ENCODE results near the gene MBD6. TPM values are rescaled to one million over a fixed set of nuclear protein-coding genes. Genes with fewer than 3 reads are reported as not detected.

The MBD6 gene
- total RNA-seq, 1 experiment from 2014 or later, result 140 TPM

GRCh38 chr12:57574795-57575194 lies 52.2 kb downstream of the MBD6 start:
- Histone ChIP-seq H3K36me3 (ENCODE audit: insufficient read depth, low read length, poor library complexity, severe bottlenecking) (no peaks in the 10 kb centered on the region), H3K4me3 (ENCODE audit: low read depth, low read length, poor library complexity, severe bottlenecking) (no peak overlapping the region), H3K4me1 (ENCODE audit: insufficient read depth, low read length, poor library complexity, severe bottlenecking) (no peaks in the 10 kb centered on the region), H3K9me3 (ENCODE audit: low read depth, low read length, poor library complexity, severe bottlenecking) (no peaks in the 10 kb centered on the region), H3K27me3 (replicated peaks; ENCODE audit: insufficient read depth, low read depth, low read length, poor library complexity) (no peaks in the 10 kb centered on the region), H3K27ac (ENCODE audit: low read depth, low read length, poor library complexity, severe bottlenecking) (no peak overlapping the region)
- POLR2A ChIA-PET (ENCODE audit: low non-redundant PET), result no interaction called here
- CTCF ChIA-PET, result interaction anchor here (1.1 kb wide), 1 partner anchor 9 kb away, joined by 3 read pairs; no protein-coding TSS in a partner anchor
- intact Hi-C loops (cut with micrococcal nuclease; ENCODE audit: unreplicated experiment), result no loop called here
- BruUV-seq (replicated peaks), result no TSS peak
- TF ChIP-seq, protein P1, sequence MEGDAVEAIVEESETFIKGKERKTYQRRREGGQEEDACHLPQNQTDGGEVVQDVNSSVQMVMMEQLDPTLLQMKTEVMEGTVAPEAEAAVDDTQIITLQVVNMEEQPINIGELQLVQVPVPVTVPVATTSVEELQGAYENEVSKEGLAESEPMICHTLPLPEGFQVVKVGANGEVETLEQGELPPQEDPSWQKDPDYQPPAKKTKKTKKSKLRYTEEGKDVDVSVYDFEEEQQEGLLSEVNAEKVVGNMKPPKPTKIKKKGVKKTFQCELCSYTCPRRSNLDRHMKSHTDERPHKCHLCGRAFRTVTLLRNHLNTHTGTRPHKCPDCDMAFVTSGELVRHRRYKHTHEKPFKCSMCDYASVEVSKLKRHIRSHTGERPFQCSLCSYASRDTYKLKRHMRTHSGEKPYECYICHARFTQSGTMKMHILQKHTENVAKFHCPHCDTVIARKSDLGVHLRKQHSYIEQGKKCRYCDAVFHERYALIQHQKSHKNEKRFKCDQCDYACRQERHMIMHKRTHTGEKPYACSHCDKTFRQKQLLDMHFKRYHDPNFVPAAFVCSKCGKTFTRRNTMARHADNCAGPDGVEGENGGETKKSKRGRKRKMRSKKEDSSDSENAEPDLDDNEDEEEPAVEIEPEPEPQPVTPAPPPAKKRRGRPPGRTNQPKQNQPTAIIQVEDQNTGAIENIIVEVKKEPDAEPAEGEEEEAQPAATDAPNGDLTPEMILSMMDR (conservative IDR thresholded peaks at IDR 0.05; ENCODE audit: low read depth, low read length), result no peak
- no peak for TF ChIP-seq EZH2 (IDR thresholded peaks at IDR 0.05; ENCODE audit: borderline replicate concordance, low read depth, low read length, poor library complexity, severe bottlenecking)
- no peak for DNase-seq (ENCODE audit: low spot score)

GRCh38 chr12:57575771-57576612 lies 53.4 kb downstream of the MBD6 start:
- H3K4me1 ChIP-seq (ENCODE audit: insufficient read depth, low read length, poor library complexity, severe bottlenecking), result no peaks in the 10 kb centered on the region
- H3K9me3 ChIP-seq (ENCODE audit: low read depth, low read length, poor library complexity, severe bottlenecking), result no peaks in the 10 kb centered on the region
- TF ChIP-seq, protein P1 (conservative IDR thresholded peaks at IDR 0.05; ENCODE audit: low read depth, low read length), result no peak
- no peak for TF ChIP-seq EZH2 (IDR thresholded peaks at IDR 0.05; ENCODE audit: borderline replicate concordance, low read depth, low read length, poor library complexity, severe bottlenecking)
- no peaks in the 10 kb centered on the region for H3K27me3 ChIP-seq (replicated peaks; ENCODE audit: insufficient read depth, low read depth, low read length, poor library complexity)
- no peaks in the 10 kb centered on the region for H3K36me3 ChIP-seq (ENCODE audit: insufficient read depth, low read length, poor library complexity, severe bottlenecking)
- intact Hi-C loops (cut with micrococcal nuclease; ENCODE audit: unreplicated experiment), result no loop called here
- DNase-seq (ENCODE audit: low spot score), result no peak
- ChIA-PET POLR2A (ENCODE audit: low non-redundant PET) (interaction anchor here (0.5 kb wide), 1 partner anchor 554 kb away, joined by 4 read pairs; no protein-coding TSS in a partner anchor), CTCF (interaction anchor here (1.1 kb wide), 1 partner anchor 7 kb away, joined by 3 read pairs; no protein-coding TSS in a partner anchor)
- H3K27ac ChIP-seq (ENCODE audit: low read depth, low read length, poor library complexity, severe bottlenecking), result no peak overlapping the region
- no TSS peak for BruUV-seq (replicated peaks)
- no peak overlapping the region for H3K4me3 ChIP-seq (ENCODE audit: low read depth, low read length, poor library complexity, severe bottlenecking)

DNA sequence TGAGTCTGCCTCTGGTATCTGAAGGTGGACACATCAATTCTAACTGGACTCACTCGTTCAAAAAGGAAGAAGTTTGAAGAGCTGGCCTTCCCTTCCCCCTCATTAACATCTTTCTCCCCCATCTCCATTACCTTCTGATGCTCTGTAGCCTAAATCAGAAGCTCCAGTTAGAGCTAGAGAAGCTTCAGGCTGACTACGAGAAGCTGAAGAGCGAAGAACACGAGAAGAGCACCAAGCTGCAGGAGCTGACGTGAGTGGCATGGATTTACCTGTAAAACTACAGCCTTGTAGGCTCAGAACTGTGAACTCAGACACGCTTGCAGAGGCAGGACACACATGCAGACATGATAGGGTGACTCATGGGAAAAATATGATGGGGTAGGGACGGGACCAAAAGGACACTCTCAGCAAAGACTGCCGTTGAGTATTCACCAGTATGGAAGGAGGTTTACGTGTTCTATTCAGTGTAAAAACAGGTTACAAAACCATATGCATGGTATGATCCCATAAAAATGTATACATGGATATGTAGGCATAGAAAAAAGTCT lies 54.1 kb downstream of the MBD6 start:
- TF ChIP-seq, protein P1 (conservative IDR thresholded peaks at IDR 0.05; ENCODE audit: low read depth, low read length), result no peak
- no peak for TF ChIP-seq EZH2 (IDR thresholded peaks at IDR 0.05; ENCODE audit: borderline replicate concordance, low read depth, low read length, poor library complexity, severe bottlenecking)
- Histone ChIP-seq H3K4me3 (ENCODE audit: low read depth, low read length, poor library complexity, severe bottlenecking) (no peak overlapping the region), H3K4me1 (ENCODE audit: insufficient read depth, low read length, poor library complexity, severe bottlenecking) (no peaks in the 10 kb centered on the region), H3K36me3 (ENCODE audit: insufficient read depth, low read length, poor library complexity, severe bottlenecking) (no peaks in the 10 kb centered on the region), H3K9me3 (ENCODE audit: low read depth, low read length, poor library complexity, severe bottlenecking) (no peaks in the 10 kb centered on the region), H3K27me3 (replicated peaks; ENCODE audit: insufficient read depth, low read depth, low read length, poor library complexity) (no peaks in the 10 kb centered on the region), H3K27ac (ENCODE audit: low read depth, low read length, poor library complexity, severe bottlenecking) (no peak overlapping the region)
- ChIA-PET CTCF (no interaction called here), POLR2A (ENCODE audit: low non-redundant PET) (no interaction called here)
- no TSS peak for BruUV-seq (replicated peaks)
- intact Hi-C loops (cut with micrococcal nuclease; ENCODE audit: unreplicated experiment), result no loop called here
- no peak for DNase-seq (ENCODE audit: low spot score)

Data from A673 (cell line).